HG03097 (cell line): Measurements from ENCODE around the gene KIF12.
"Not testable (repeated sequence)": the region's sequence is repeated elsewhere in the genome, so short reads cannot be mapped to it uniquely, and the experiment has no call there.

Experiments
- ATAC-seq: cut with Tn5 transposase; IDR thresholded peaks from one replicate; pipeline ENCODE4 v1.9.1; 2021; ENCODE audit not compliant: unreplicated experiment, low FRiP score

Gene KIF12

DNA sequence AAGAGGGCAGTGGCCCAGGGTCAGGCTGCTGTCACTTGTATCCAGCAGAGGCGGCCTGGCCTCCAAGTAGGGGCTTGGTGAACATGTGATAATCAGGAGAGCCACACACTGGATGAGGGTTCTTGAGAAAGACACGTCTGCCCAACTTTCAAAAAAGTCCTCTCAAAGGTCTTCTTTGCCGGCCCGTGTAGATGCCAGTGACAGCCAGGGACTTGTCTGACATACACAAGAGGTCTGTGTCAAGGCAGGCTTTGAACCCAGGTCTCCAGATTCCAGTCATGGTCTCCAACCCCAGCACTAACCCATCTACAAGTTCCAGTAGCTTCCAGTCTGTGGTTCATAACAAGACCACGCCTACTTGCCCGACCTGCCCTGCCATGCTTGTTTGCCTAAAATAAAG lies 13.1 kb downstream of the KIF12 start:
- no peak for ATAC-seq

DNA sequence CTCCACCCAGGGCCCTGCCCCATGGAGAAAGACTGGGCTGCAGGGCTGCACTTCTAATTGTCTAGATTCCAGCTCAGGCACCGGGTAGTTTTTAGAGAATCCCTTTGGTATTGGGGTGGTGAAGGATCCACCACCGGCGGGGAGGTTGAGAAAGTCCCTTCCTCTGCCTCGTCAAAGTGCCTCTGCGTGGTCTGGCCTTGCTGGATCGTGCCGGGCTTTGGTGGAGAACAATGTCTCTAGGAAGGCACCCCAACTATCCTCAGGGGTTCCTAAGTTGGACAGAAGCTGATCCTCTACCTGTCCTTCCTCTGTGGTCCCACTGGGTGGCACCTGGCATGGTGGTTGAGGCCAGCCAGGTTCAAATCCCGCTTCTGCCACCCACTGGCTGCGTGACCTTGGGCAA lies 13.7 kb downstream of the KIF12 start:
- ATAC-seq, result no peak

- no peak for ATAC-seq
Observed at GRCh38 chr9:114084282-114085073, 14.6 kb downstream of the KIF12 start.

- ATAC-seq, result no peak
Observed at GRCh38 chr9:114083666-114084065, 15.4 kb downstream of the KIF12 start.

DNA sequence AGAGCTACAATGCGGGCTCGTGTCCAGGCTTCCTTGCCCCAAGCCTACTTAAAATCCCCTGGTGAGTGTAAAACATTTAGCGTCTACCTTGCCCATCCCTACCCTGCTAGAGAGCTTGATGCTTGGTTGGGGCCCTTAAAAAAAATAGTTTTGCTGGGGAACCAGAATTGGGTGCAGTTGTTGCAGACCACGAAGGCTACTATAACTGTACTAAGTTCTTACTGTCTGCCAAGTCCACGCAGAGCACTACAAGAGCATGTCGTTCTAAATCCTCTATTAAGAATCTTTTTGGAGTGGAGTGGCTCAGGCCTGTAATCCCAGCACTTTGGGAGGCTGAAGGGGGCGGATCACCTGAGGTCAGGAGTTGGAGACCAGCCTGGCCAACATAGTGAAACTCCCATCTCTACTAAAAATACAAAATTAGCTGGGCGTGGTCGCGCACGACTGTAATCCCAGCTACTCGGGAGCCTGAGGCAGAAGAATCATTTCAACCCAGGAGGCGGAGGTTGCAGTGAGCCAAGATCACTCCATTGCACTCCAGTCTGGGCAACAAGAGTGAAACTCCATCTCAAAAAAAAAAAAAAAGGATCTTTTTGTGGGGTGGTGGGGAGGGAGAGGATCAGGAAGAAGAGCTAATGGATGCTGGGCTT lies 16.2 kb downstream of the KIF12 start:
- ATAC-seq, result not testable (repeated sequence)

DNA sequence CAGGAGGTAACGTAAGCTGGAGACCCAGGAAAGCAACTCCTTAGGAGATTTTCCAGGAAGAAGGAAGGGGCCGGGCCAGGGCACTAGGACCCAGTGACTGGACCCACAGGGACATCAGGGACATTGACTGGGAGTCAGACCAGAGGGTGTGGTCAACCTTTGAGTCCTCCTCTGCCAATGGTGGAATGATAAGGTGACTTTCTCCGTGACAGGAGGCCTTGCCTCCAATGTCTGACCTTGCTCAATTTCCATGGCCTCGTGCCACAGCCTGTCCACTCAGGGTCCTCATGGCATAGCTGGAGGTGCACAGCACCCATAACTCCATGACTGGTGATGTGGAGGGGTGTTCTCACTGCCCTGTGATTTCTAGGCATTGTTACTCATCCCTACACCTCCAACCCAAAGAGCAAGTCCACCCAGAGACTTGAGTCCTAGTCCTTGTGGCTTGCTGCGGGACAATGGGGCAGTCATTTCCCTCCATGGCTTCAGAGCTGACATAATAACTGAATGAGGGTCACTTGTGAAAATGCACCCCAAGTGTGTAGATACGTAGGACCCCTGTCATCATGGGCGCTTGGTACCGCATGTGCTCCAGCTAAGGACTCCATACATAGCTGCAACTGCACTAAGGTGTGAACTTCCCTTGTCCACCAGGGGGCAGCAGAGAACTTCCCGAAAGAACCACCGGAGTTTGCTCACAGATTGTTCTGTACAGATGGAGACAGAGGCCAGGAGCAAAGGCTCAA lies 16.9 kb downstream of the KIF12 start:
- ATAC-seq, result no peak

DNA sequence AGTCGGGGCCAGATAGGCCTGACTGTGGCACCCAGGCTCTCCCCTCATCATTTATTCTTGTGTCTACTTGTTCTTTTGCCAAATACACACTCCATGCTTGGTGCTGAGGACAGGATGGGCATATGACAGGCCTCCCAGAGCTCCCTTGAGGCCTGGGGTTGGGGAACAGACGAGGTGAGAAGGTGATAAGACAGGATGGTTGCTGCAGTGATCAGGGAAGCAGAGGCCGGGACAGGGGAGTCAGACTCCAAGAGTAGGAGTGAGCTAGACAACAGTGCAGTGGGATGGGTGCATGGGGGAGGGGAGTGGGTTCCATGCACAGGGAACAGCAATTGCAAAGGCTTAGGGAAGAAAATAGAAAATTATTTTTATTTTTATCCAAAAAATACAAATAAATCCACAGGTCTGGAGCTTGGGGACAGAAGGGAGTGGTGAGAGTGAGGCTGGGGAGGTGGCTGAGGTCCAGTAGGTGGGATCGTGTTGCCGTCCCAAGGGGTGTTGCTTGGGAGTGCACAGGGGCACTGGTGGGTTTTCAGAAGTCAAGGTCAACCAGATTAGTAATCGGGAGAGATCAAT lies 17.6 kb downstream of the KIF12 start:
- no peak for ATAC-seq

- no peak for ATAC-seq
Observed at GRCh38 chr9:114080773-114081440, 18.2 kb downstream of the KIF12 start.

- no peak for ATAC-seq
Observed at GRCh38 chr9:114080195-114080772, 18.8 kb downstream of the KIF12 start.

GRCh38 chr9:114078781-114079156 lies 20.3 kb downstream of the KIF12 start:
- no peak for ATAC-seq

- no peak for ATAC-seq
Observed at GRCh38 chr9:114078021-114078780, 20.9 kb downstream of the KIF12 start, which contains the start of gene AMBP. Gene AMBP, minus strand, starts transcription at chr9:114078300. Its CDS starts 91 bp downstream, at chr9:114078209.

GRCh38 chr9:114077162-114077837 lies 21.8 kb downstream of the KIF12 start:
- ATAC-seq, result no peak

DNA sequence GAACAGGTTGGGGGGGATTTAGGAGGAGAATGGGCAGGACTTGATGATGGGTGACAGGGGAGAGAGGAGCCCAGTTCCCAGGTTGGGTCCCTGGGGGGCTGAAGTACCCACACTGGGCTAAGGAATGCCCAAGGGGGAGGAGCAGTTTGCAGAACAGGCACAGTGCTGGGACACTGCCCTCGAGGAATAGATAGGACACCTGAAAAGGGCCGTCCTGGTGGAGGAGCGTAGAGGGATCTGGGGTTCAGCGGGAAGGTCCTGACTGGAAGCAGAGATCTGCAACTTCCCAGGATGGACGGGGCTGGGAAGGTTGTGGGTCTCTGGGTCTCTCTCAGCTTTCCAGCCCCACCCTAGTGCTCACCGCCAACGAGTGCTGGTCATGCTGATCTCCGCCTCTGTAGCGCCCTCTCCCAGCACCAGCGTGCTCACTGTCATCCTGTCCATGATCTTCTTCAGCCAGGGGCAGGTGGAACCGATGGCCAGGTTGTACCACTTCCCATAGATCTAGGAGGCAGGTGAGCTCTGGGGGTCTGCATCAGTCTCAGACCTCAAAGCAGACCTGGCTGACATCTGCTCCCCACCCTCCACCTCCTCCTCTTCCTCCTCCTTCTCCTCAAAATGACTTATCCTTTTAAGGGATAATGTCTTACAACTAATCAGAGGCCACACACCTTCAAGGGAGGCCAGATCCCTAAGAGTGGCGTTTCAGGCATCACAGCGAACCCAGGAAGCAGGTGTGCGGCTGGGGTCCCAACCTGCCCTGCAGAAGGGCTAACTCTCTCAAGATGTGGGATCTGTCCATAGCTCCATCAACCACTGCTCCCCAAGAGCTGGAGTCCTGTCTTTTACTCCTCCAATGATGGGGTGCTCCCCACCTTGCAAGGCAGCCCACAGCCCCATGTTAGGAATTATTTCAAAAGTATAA lies 22.6 kb downstream of the KIF12 start:
- no peak for ATAC-seq

DNA sequence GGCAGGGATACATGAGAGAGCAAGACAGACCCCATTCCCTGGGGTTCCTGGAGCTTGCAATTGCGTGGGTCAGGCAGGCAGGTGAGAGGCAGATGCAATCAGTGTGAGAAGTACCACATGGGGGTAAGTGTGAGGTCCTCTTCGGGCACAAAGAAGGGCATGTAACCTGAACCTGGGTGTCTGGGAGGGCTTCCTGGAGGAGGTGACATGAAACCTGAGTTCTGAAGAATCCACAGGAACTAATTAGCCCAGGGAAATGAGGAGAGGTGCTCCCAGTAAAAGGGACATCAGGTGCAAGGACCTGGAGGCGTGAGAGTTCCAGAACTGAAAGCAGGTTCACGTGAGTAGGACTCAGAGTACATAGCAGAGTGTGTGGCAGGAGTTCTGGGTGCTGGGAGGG lies 23.5 kb downstream of the KIF12 start:
- no peak for ATAC-seq

DNA sequence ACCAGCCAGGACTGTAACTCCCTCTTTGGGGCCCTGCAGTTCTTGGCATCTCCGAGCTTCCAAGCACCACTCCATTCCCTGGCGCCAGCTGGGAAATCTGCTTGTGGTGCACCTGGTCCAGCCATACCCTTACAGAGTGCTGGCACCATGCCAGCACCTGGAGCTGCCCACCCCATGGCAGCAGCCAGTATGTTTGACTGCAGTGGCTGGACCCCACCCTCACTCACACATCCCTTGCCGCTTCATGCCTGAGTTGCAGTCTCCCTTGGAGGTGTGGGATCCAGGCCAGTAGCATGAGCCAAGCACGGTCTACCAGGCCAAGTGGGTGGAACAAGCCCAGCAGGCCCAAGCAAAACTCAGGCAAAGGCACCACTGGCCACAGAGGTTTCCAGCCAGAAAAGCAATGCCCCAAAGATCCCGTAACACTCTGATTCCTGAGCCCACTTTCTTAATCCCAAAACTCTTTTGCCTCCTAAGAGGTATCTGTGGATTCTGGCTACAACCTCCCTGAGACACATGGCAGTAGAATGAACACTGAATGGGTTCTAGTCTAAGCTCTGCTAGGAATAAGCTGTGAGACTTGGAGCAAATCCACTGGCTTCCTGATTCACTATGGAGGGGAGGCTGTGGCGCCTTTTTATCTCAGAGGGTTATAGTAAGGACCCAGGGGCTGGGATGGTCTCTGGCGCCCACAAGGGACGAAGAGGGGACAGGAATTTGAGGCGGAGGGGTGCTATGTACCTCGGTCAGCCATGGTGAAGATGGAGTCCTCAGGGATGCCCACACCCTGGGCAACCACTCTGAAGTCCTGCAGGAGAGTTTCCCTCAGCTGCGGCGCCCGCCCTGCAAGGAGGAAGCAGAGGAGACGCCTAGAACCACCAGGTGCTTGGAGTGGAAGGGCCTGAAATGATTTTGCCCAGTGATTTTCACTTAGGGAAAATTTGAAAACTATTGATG lies 26.6 kb downstream of the KIF12 start:
- ATAC-seq, result no peak

DNA sequence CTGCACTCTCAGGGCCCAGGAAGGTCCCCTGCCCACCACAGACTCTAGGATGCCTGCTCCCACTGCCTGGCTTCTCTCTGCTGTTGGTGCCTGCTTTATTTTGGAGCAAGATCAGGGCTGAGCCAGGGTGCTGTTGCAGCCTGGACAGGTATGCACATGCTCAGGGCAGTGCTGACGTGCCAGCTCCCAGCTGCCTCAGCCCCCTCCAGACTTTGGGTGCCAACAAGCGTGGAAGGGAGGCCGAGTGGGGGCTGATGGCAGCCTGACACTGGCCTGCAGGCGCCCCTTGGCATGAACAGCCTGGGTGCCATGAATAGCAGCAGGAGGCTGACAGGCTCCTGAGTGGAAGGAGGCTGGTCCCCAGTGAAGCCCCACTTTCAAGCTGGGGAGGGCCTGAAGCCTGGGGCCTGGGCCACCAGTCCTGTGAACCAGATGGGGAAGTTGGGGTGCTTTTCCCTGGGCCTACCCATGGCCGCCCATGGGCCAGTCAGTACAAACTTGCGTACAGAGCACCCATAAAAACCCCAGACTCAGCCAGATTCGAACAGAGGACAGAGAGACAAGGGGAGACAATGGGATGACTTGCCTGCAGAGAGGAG lies 27.8 kb downstream of the KIF12 start:
- no peak for ATAC-seq
